HG03139 (cell line): ENCODE results near the gene CCL3.

ENCODE experiments used
- ATAC-seq: cut with Tn5 transposase; IDR thresholded peaks from one replicate; pipeline ENCODE4 v1.9.1; 2021; ENCODE audit not compliant: unreplicated experiment

Gene CCL3

GRCh38 chr17:36055921-36056520, 33.9 kb downstream of the CCL3 start:
- ATAC-seq: no peak

- ATAC-seq: no peak
Observed at GRCh38 chr17:36055171-36055570, 34.8 kb downstream of the CCL3 start.

GRCh38 chr17:36049643-36050042, 40.3 kb downstream of the CCL3 start:
- ATAC-seq: no peak

GRCh38 chr17:36048066-36048465, 41.9 kb downstream of the CCL3 start:
- no peak for ATAC-seq
